IMR-90 (cell line): Measurements from ENCODE around the gene ADPRS. TPM values are rescaled to one million over a fixed set of nuclear protein-coding genes. Genes with fewer than 3 reads are reported as not detected.

ENCODE experiments used
- ATAC-seq: fragments of 200-7000 bp; cut with Tn5 transposase; 2 replicates; pipeline ENCODE4 v1.9.1; 2020; ENCODE audit warnings: low read depth, mild to moderate bottlenecking, moderate library complexity
- BruUV-seq: library from RNA; stranded (reverse); fragments of 400-500 nt; replicated peaks from 2 replicates; lab custom pipeline; 2021; lab: Mats Ljungman, UMichigan
- CTCF ChIA-PET: fragments of 300-600 bp; formaldehyde crosslinking; extraction: SDS; loops from one replicate; lab custom pipeline; 2021; ENCODE audit warnings: antibody characterized with exemption; lab: Yijun Ruan, JAX
- POLR2A ChIA-PET: fragments of 300-600 bp; sonication (Branson Sonifier 250); formaldehyde crosslinking; loops from one replicate; lab custom pipeline; 2022; ENCODE audit warnings: antibody characterized with exemption; ENCODE audit not compliant: unreplicated experiment; lab: Charles Lee
- DNase-seq: peaks from one replicate; pipeline ENCODE4 v3.0.0; 2013
- H2AFZ ChIP-seq: replicated peaks from 2 replicates; pipeline ENCODE3; 2013; ENCODE audit warnings: low read length, mild to moderate bottlenecking; ENCODE audit not compliant: poor library complexity
- H2AK5ac ChIP-seq: 2 replicates; pipeline ENCODE4 v1.6.1; 2013; ENCODE audit warnings: low read depth, low read length, inconsistent platforms
- H2AK9ac ChIP-seq: replicated peaks from 2 replicates; pipeline ENCODE3; 2013; ENCODE audit warnings: mild to moderate bottlenecking, low read depth, low read length, moderate library complexity; ENCODE audit not compliant: poor library complexity
- H2BK120ac ChIP-seq: 2 replicates; pipeline ENCODE4 v1.6.1; 2013; ENCODE audit warnings: low read depth, low read length, inconsistent platforms
- H2BK15ac ChIP-seq: 3 replicates; pipeline ENCODE4 v1.6.1; 2013; ENCODE audit warnings: low read depth, low read length, inconsistent platforms
- H2BK20ac ChIP-seq: 2 replicates; pipeline ENCODE4 v1.6.1; 2013; ENCODE audit warnings: low read depth, mild to moderate bottlenecking, inconsistent platforms, low read length, moderate library complexity
- H2BK5ac ChIP-seq: 2 replicates; pipeline ENCODE4 v1.6.1; 2013; ENCODE audit warnings: mild to moderate bottlenecking, low read depth, low read length, inconsistent platforms; ENCODE audit not compliant: poor library complexity, severe bottlenecking
- H3K14ac ChIP-seq: replicated peaks from 2 replicates; pipeline ENCODE4 v1.6.1; 2013; ENCODE audit warnings: low read depth, low read length, inconsistent platforms
- H3K18ac ChIP-seq: 2 replicates; pipeline ENCODE4 v1.6.1; 2013; ENCODE audit warnings: low read depth, low read length, control low read depth
- H3K23ac ChIP-seq: 2 replicates; pipeline ENCODE4 v1.6.1; 2013; ENCODE audit warnings: low read depth, low read length, inconsistent platforms
- H3K27ac ChIP-seq: 2 replicates; pipeline ENCODE4 v1.5.1; 2013; ENCODE audit warnings: mild to moderate bottlenecking, control low read depth, low read length; ENCODE audit not compliant: insufficient read depth
- H3K27me3 ChIP-seq: 2 replicates; pipeline ENCODE4 v1.6.1; 2013; ENCODE audit warnings: low read length; ENCODE audit not compliant: control insufficient read depth, insufficient read depth
- H3K36me3 ChIP-seq: 2 replicates; pipeline ENCODE4 v1.6.1; 2013; ENCODE audit warnings: low read length, mixed read lengths; ENCODE audit not compliant: control insufficient read depth, insufficient read depth
- H3K4ac ChIP-seq: 2 replicates; pipeline ENCODE4 v1.6.1; 2013; ENCODE audit warnings: low read depth, low read length, inconsistent platforms
- H3K4me1 ChIP-seq: 2 replicates; pipeline ENCODE4 v1.6.1; 2013; ENCODE audit warnings: low read length, mixed read lengths; ENCODE audit not compliant: control insufficient read depth, insufficient read depth
- H3K4me2 ChIP-seq: 2 replicates; pipeline ENCODE4 v1.6.1; 2013; ENCODE audit warnings: low read depth, mild to moderate bottlenecking, control low read depth, low read length, moderate library complexity
- H3K4me3 ChIP-seq: 2 replicates; pipeline ENCODE4 v1.5.1; 2013; ENCODE audit warnings: low read depth, mild to moderate bottlenecking, control low read depth, low read length, moderate library complexity; ENCODE audit not compliant: insufficient read depth
- H3K56ac ChIP-seq: 2 replicates; pipeline ENCODE4 v1.6.1; 2013; ENCODE audit warnings: low read length, inconsistent platforms; ENCODE audit not compliant: insufficient read depth; ENCODE audit errors: extremely low read depth
- H3K79me1 ChIP-seq, 2 experiments: 2 replicates each; pipeline ENCODE4 v1.6.1; 2013; ENCODE audit warnings: low read length in 2 of 2, inconsistent platforms in 1 of 2, low read depth in 1 of 2
- H3K9ac ChIP-seq: 2 replicates; pipeline ENCODE4 v1.6.1; 2013; ENCODE audit warnings: low read depth, low read length, control low read depth
- H3K9me1 ChIP-seq: 2 replicates; pipeline ENCODE4 v1.6.1; 2013; ENCODE audit warnings: low read length, inconsistent platforms; ENCODE audit not compliant: insufficient read depth
- H3K9me3 ChIP-seq: 2 replicates; pipeline ENCODE4 v1.6.1; 2013; ENCODE audit warnings: low read length; ENCODE audit not compliant: control insufficient read depth, insufficient read depth
- H4K20me1 ChIP-seq: 2 replicates; pipeline ENCODE4 v1.6.1; 2013; ENCODE audit warnings: low read length, inconsistent platforms; ENCODE audit not compliant: insufficient read depth
- H4K5ac ChIP-seq: 2 replicates; pipeline ENCODE4 v1.6.1; 2013; ENCODE audit warnings: mild to moderate bottlenecking, low read depth, low read length, control low read depth
- H4K8ac ChIP-seq, 2 experiments: 2 replicates each; pipeline ENCODE4 v1.6.1; 2013; ENCODE audit warnings: low read depth in 2 of 2, low read length in 2 of 2, control low read depth in 1 of 2, inconsistent platforms in 1 of 2
- H4K91ac ChIP-seq: 2 replicates; pipeline ENCODE4 v1.6.1; 2013; ENCODE audit warnings: low read depth, low read length, inconsistent platforms; ENCODE audit not compliant: insufficient read depth
- CEBPB ChIP-seq: IDR thresholded peaks from 2 replicates; pipeline ENCODE4 v1.6.1; 2012; ENCODE audit warnings: low read depth, low read length, improper control_type of control experiment
- CTCF ChIP-seq: conservative IDR thresholded peaks from 2 replicates; pipeline ENCODE4 v1.5.1; 2012; ENCODE audit warnings: mild to moderate bottlenecking, low read depth, low read length, improper control_type of control experiment
- ELK1 ChIP-seq: fragments of 150-350 bp; IDR thresholded peaks from 2 replicates; pipeline ENCODE4 v1.6.1; 2016; ENCODE audit warnings: low read depth, mild to moderate bottlenecking, low read length, moderate library complexity, borderline replicate concordance
- FOS ChIP-seq: fragments of 150-350 bp; IDR thresholded peaks from 2 replicates; pipeline ENCODE4 v1.6.1; 2016; ENCODE audit warnings: low read depth, low read length
- MAZ ChIP-seq: IDR thresholded peaks from 2 replicates; pipeline ENCODE4 v1.6.1; 2012; ENCODE audit warnings: low read depth, mild to moderate bottlenecking, low read length, improper control_type of control experiment, moderate library complexity, borderline replicate concordance
- NFE2L2 ChIP-seq: fragments of 150-350 bp; IDR thresholded peaks from 2 replicates; pipeline ENCODE4 v1.6.1; 2016; ENCODE audit warnings: low read depth, mild to moderate bottlenecking, low read length
- RAD21 ChIP-seq: IDR thresholded peaks from 2 replicates; pipeline ENCODE4 v1.6.1; 2012; ENCODE audit warnings: low read length, improper control_type of control experiment
- RFX5 ChIP-seq: IDR thresholded peaks from 2 replicates; pipeline ENCODE4 v1.8.0; 2012; ENCODE audit warnings: low read depth, mild to moderate bottlenecking, low read length, moderate library complexity
- WGBS, 2 experiments: methylation state at CpG; one replicate each; pipeline versions ENCODE4 v1.1.5 to v1.1.7; 2013; ENCODE audit warnings: missing lambda C conversion rate in 2 of 2; ENCODE audit not compliant: insufficient read length in 1 of 2; ENCODE audit errors: extremely low coverage in 2 of 2; 5-methylcytosine and 5-hydroxymethylcytosine counted together
- dilution Hi-C: fragments of 300-500 bp; cut with HindIII; formaldehyde crosslinking; loops from one replicate; pipeline ENCODE4 v1.14.3; 2018; ENCODE audit warnings: low sequenced_read_pairs; ENCODE audit not compliant: unreplicated experiment
- in situ Hi-C: fragments of 300-500 bp; cut with MboI; formaldehyde crosslinking; loops from 3 replicates; pipeline ENCODE4 v1.14.3; 2019; ENCODE audit warnings: low sequenced_read_pairs, inconsistent platforms, mixed read lengths
- intact Hi-C: fragments of 100-400 bp; cut with micrococcal nuclease; formaldehyde crosslinking; loops from 2 replicates; pipeline ENCODE4 v1.10.0; 2022
- polyA plus RNA-seq, 3 experiments: library from polyadenylated mRNA; depleted of rRNA; stranded (reverse); fragments of >200 nt; gene quantifications; 2 replicates each; pipeline ENCODE4 v1.2.3, GENCODE V29; 2012; ENCODE audit warnings: low replicate concordance in 1 of 3
- total RNA-seq: library from RNA; depleted of rRNA; stranded (reverse); fragments of >200 nt; gene quantifications from 2 replicates; pipeline ENCODE4 v1.2.3, GENCODE V29; 2012

Gene ADPRS
- total and polyA plus RNA-seq, 2 of the 4 experiments (the other 2 are of a cell fraction): 31.0 to 37.2 TPM

DNA sequence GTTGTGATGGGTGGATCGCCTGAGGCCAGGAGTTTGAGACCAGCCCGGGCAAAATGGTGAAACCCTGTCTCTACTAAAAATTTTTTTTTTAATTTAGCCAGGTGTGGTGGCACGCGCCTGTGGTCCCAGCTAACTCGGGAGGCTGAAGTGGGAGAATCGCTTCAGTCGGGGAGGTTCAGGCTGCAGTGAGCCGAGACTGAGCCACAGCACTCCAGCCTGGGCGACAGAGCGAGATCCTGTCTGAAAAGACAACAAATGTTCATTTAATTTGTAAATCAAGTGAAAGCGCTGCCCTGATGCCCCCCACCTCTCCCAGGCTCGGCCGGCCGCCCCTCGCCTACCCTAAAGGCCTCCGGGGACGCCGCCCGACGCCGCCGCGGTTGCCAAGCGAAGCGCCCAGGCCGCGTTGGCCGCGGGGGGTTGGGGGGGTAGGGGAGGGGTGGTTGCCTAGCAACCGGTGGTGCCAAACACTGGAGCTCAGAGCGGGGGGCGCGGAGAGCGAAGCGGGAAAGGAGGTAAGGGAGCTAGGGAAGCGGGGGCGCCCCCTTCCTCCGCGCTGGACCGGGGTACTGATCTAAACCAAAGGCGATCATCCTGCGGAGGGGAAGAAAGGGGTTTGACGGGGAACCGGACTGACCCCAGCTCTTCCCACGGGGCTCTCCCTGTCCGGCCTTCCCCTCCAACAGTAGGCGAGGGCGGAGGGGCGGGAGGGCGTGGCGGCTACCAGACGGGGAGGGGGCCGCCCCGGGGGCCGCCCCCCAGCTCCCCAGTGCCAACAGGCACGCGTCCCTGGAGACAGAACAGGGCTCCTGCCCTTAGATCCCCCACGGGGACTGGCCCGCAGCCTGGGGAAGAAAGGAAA, 4.8 kb upstream of the ADPRS start, which contains the start of gene TEKT2:
Gene TEKT2 (plus strand): TSS at position 460 of the 862 bp plus-strand sequence. CDS start 828 bp downstream, outside the sequence.
- Histone ChIP-seq H3K4me2 (peak within 1 kb of the TSS; percentile 71), H3K79me1 (peaks cover 0 to 1% of the 10 kb centered on the region in 2 experiments; a peak in 1 of 4 replicates), H3K9ac (no peak within 1 kb of the TSS), H4K91ac (no peak within 1 kb of the TSS), H3K4me3 (peak within 1 kb of the TSS; percentile 31), H4K8ac (peak within 1 kb of the TSS; percentile 63 to 85; a peak in 2 of 4 replicates), H2AFZ (peak within 1 kb of the TSS; percentile 95), H3K9me1 (peaks cover 8% of the 10 kb centered on the region; the same call in 1 of the 2 replicates), H3K23ac (no peak within 1 kb of the TSS), H2BK120ac (no peak within 1 kb of the TSS), H2AK5ac (no peak within 1 kb of the TSS), H3K4me1 (no peaks in the 10 kb centered on the region), H3K36me3 (no peaks in the 10 kb centered on the region), H3K14ac (peak within 1 kb of the TSS; percentile 32; the same call in 1 of the 2 replicates), H2BK5ac (no peak within 1 kb of the TSS), H3K27me3 (no peaks in the 10 kb centered on the region; the same call in 1 of the 2 replicates), H2BK20ac (no peak within 1 kb of the TSS), H3K18ac (no peak within 1 kb of the TSS), H2BK15ac (no peak within 1 kb of the TSS), H3K9me3 (no peaks in the 10 kb centered on the region), H3K4ac (0 out of 2 replicates have a peak within 1 kb of the TSS, but pooled peaks have one; percentile 3), H3K56ac (no peak within 1 kb of the TSS), H4K20me1 (no peaks in the 10 kb centered on the region), H2AK9ac (peak within 1 kb of the TSS; percentile 91), H3K27ac (no peak within 1 kb of the TSS), H4K5ac (no peak within 1 kb of the TSS)
- ATAC-seq (peak; percentile 5; the same call in 1 of the 2 replicates), DNase-seq (no peak)
- no peak for TF ChIP-seq CEBPB
- TF ChIP-seq FOS: no peak
- TF ChIP-seq RFX5: no peak
- no peak for TF ChIP-seq ELK1
- TF ChIP-seq CTCF: no peak
- no peak for TF ChIP-seq RAD21
- TF ChIP-seq MAZ: no peak; the same call in 1 of the 2 replicates
- no peak for TF ChIP-seq NFE2L2
- ChIA-PET POLR2A (no interaction called here), CTCF (no interaction called here)
- BruUV-seq: no TSS peak
- in situ Hi-C loops (no loop called here), dilution Hi-C loops (no loop called here), intact Hi-C loops (loop anchor here (10.0 kb wide), 1 partner anchor 149 kb away; the partner anchor contains the start of gene AGO3)
- WGBS, 2 experiments: 33% methylated on average over 15 of the region's 59 CpGs; no CpG with 5 or more reads in 1 of the 2 experiments
